Stimulated activated naive CD4-positive, alpha-beta T cell (primary cell): ENCODE results near the gene TERT.
"Not testable (repeated sequence)": the region's sequence is repeated elsewhere in the genome, so short reads cannot be mapped to it uniquely, and the experiment has no call there.

Experiments
- DNase-seq, 6 experiments: peaks; one replicate each; lab custom pipeline; 2025; lab: John Stamatoyannopoulos, UW

The TERT gene

DNA sequence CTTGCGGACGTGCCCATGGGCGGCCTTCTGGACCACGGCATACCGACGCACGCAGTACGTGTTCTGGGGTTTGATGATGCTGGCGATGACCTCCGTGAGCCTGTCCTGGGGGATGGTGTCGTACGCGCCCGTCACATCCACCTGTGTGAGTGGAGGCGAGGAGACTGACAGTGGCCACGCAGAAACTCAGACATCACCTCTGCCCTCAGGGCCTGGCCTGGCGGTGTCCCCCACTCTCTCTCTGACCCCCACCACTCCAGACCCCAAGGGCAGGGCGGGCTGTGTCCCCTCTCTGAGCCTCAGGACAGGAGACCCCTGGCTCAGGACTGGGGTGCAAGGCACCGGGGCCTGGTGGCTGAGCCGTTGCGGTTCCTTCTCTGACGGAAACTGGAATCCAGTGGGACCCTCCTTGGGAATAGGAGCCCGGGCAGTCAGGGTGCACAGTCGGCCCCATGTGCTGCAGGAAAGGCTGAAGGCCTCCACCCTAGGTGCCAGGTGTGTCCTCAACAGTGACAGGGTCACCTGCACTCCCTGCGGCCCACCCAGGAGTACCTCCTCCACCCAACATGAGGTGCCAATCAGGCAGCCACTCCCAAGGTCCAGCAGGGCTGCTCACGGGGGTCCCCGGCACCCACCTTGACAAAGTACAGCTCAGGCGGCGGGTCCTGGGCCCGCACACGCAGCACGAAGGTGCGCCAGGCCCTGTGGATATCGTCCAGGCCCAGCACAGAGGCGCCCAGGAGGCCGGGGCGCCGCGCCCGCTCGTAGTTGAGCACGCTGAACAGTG lies 16.0 kb downstream of the TERT start:
- no peak for DNase-seq

DNA sequence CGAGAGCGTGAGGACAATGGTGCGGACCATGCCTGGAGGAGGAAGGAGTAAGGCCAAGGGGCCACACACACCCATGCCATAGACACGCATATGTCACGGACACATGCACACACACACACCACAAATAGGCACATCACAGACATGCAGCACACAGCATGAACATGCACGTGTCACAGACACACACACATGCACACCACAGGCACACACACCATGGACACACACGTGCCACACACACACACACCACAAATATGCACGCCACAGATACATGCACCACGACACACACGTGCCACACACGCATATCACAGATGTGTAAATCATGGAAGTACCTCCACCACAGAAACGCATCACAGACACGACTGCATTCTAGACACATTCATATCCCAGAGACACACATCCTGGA lies 16.7 kb downstream of the TERT start:
- DNase-seq: no peak

DNA sequence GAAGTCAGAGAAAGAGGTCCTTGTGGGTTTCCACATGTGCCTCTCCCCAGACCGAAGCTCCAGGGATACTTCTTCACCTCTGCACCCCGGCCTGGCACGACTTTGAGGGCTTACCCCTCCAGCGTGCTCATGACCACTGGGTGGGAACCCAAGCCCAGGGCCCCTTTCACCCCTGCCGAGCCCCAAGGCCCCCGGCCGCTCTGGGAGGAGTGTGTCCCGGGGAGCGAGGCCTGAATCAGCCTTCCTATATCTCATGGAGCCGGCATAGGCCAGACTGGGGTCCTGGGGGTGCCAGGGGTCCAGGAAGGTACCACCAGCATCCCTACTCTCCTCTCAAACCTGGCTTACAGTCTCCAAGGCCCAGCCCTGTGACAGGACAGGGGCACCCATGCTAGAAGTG lies 17.1 kb downstream of the TERT start:
- DNase-seq: no peak

DNA sequence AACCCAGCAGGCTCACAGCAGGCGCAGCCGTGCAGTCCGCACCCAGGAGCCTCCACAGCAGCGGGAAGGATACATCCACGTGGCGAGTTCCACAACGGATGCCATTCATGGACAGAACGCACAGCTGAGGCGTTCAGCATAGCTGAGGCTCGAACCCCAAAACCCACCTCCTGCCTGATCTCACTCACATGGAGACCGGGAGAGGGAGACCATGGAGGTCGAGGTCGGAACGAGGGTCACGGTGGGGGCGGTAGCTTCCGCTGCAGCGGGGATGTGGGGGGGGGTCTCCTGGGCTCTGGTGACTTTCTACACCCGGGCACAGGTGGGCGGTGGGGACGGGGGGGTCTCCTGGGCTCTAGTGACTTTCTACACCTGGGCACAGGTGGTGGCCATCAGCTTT lies 17.5 kb downstream of the TERT start:
- DNase-seq: no peak

DNA sequence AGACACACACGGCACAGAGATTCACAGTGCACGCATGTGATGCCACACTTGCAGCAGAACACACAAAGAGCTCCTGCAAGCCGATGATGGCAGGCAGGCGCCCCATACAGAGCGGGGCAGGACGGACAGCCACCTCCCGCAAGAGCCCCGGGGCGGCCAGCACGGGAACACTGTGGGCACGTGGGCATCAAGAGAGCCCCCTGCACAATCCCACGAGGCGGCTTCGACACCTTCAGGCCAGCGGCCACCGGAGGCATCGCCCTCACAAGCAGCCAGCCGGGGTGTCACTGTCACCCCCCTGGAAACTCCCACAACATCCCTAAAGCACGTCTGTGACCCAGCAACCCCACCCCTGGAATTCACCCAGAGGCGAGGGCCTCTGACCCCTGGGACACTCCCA lies 17.9 kb downstream of the TERT start:
- DNase-seq: no peak

DNA sequence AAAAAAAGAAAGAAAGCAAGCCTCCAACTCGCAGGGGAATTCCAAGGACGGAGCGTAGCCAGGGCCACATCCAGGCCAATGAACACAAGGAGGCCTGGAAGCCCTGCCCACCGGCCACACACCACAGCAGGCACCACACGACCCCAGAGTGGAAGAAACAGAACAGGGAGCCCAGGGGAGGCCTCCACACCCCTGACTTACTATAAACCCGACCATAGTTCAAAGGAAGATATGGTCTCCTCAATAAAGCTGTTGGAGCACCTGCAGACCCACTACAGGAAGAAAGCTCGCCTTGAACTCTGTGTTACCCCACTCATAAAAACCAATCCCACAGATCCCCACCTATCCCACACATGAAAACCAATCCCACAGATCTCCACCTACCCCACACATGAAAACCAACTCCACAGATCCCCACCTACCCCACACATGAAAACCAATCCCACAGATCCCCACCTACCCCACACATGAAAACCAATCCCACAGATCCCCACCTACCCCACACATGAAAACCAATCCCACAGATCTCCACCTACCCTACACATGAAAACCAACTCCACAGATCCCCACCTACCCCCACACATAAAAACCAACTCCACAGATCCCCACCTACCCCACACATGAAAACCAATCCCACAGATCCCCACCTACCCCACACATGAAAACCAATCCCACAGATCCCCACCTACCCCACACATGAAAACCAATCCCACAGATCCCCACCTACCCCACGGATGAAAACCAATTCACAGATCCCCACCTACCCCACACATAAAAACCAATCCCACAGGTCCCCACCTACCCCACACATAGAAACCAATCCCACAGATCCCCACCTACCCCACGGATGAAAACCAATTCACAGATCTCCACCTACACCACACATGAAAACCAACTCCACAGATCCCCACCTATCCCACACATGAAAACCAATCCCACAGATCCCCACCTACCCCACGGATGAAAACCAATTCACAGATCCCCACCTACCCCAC lies 19.2 kb downstream of the TERT start:
- not testable (repeated sequence) for DNase-seq

DNA sequence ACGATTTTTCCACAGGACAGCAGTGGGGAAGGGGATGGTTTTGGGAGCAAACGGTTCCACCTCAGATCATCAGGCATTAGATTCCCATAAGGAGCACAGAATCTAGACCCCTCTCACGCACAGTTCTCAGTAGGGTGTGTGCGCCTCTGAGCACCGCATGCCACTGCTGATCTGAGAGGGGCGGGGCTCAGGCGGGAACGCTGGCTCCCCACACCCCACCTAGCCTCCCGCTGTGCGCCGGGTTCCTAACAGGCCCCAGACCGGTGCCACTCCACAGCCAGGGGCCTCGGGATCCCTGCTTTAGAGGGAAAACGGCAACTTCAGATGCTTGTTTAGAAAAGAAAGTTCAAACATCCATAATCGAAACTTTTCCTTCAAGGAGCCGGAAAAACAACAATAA lies 20.4 kb downstream of the TERT start:
- no peak for DNase-seq

DNA sequence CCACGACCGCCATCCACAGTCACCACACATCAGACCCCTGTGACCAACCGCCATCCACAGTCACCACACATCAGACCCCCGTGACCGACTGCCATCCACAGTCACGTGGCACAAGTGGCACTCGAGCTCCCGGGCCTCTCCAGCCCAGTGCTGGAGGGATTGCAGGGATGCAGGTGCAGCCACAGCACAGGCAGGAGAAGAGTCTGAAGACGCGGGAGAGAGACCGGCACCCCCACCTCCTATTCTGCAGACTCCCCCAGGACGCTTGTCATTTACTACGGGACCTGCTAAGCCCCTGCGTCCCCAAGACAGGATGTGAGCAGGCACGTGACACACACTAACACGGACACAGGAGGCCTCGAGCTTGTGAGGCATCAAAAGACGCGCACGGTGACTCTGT lies 21.1 kb downstream of the TERT start:
- no peak for DNase-seq

DNA sequence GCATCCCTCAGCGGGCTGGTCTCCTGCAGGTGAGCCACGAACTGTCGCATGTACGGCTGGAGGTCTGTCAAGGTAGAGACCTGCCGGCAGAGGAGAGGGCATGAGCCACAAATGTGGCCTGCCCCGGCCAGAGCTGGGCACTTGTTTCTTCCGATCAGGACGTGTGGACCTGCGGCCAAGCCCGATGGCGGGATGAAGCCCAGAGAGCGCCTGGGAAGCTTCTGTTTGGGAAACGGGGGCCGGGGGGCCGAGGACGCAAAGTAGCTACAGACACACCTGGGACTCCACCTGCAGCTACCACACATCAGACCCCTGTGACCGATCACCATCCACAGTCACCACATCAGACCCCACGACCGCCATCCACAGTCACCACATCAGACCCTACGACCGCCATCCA lies 22.7 kb downstream of the TERT start:
- no peak for DNase-seq

DNA sequence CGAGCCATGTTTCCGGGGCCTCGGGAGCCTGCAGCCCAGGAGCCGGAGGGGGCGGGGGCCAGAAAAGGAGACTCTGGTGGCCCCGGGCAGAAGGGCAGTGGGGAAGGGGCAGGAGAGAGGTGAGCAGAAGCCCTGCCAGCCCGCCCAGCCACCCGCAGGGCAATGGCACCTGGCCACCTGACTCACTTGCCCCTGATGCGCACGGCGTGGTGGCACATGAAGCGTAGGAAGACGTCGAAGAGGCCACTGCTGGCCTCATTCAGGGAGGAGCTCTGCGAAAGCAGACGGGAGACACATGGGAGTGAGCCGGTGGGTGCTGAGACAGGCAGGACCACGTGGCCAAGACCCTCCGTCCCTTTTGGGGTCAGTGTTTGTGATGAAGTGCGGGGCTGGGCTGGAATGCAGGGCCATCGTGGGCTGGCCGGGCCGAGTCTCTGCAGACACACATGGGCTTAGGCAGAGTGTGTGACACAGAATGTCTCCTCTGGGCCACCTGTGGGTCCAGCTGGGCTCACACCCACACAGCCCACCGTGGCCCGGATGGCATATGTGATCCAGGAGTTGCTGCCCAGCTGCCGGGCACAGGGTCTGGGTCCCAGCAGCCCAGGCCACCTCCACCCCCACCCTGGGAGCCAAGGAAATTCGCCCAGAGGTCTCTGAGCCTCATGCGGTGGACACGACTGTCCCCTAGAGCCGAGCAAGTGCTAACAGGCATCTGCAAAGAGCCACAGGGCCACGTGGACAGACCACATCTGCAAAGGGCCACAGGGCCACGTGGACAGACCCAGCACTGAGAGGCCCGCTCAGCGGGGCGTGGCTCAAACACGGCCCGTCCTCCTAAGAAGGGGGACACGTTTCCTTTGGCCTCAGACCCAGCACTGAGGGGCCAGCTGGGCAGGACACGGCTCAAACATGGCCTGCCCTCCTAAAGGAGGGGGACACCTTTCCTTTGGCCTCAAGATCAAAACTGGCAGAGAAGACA lies 23.6 kb downstream of the TERT start:
- no peak for DNase-seq

DNA sequence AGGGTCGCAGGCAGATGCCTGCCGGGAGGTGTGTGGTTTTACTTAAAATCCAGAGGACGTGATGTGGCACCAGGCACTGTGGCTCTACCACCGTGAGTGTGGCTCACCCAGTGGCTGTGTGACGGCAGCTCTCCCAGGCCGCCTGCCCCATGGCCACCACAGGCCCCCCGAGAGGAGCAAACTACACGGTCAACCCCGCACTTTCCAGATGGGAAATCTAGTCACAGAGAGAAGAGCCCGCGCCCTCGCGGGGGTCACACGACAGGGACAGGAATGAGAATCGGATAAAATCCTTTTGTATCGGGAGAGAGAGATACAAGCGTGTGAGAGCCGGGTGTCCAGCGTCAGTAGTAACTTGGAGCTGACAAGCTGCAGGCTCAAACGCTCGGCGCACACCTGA lies 24.4 kb downstream of the TERT start:
- DNase-seq: no peak

DNA sequence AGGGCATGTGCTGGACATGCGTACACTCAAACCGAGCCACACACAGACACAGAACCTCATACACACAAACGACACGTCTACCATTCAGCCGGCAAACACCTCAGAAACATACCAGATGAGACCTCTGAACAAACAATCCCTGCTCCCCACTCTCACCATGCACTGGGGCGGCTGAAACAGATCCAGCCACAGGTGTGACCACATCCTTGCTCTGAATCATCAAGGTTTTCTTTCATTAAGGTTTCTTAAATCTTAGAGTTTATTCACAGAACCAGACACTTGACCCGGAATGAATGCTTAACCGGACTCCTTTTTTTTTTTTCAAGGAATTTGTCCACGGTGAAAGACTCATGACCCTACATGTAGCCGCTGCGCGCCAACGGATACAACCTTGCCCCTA lies 26.2 kb downstream of the TERT start:
- DNase-seq: no peak

DNA sequence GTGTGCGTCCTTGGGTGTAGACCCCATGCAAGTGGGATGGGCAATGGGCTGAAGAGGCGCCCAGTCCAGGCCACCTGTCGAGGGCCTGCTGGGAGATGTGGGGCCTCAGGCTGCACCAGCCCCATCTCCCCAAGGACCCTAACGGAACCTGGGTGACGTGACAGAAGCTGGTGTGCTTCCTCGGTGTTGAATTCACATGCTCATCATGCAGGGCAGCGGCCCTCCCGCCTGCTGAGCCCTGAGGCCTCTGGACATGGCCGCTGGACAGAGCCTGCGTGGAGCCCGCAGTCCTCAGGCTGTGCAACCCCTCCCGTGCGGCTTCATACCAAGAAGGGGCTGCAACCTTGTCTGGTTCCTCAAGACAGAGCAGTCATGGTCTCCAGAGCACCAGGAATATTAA lies 26.8 kb downstream of the TERT start:
- no peak for DNase-seq

DNA sequence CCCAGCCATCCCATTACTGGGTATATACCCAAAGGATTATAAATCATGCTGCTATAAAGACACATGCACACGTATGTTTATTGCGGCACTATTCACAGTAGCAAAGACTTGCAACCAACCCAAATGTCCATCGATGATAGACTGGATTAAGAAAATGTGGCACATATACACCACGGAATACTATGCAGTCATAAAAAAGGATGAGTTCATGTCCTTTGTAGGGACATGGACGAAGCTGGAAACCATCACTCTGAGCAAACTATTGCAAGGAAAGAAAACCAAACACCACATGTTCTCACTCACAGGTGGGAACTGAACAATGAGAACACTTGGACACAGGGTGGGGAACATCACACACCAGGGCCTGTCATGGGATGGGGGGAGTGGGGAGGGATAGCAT lies 27.4 kb downstream of the TERT start:
- not testable (repeated sequence) for DNase-seq

DNA sequence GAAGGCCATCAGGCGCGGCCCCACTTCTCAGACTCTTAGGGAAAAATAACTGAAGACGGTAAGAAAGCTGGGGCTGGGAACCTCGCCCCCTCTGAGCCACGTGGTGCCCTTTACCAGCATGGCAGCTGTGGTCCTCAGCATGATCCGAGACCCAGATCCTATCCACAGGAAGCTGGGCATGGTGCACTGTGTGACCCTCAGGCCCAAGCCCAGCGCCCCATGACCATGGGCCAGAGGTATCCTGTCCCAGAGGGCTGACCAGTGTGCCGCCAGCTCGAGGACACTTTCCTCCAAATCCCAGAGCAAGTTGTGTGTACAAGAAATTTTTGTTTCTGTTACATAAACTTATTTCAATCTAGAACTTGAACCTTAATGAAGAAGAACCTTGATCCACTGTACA lies 28.1 kb downstream of the TERT start:
- no peak for DNase-seq

DNA sequence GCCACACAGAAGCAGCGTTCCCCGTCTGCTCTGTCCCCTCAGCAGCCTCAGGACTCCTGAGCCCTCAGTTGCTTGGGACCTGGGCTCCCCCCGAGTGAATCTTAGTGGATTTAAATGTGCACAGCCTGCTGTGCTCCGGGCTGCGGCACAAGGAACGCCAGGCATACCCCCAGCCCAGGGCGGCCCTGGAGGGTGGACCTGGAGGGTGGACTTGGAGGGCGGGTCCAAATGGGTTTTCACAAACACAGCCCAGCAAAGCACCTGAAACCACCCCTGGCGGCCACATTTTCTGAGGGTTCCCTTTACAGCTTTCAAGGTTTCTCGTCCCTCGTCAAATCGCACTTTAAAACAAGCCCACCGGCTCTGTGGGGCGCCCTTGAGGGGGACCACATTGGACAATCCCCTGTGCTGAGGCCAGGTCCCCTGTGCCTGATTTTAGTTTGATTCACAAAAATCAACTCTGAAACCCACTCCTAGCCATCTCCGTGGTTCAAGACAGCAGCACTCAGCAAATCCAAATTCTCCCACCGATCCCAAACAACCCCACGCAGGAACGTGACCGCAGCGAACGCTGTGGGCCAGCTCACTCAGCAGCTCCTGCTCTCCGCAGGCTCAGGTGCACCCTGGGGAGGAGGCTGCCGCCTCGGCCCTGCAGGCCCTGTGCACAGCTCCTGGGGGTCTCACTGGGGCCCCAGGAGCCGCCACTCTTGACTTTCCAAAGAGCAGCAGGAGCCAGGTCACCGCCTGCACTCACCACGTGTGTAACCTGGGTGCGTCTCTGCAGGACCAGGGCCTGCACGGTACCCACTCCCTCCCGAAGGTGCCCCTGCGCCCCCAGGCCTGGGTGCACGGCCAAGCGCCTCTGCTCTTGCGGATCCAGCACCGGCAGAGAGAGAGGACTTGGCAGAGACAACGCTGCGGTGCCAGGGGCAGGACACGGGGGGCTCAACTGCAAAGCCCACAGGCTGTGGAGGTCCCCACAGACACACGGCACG lies 29.1 kb downstream of the TERT start:
- DNase-seq: no peak

DNA sequence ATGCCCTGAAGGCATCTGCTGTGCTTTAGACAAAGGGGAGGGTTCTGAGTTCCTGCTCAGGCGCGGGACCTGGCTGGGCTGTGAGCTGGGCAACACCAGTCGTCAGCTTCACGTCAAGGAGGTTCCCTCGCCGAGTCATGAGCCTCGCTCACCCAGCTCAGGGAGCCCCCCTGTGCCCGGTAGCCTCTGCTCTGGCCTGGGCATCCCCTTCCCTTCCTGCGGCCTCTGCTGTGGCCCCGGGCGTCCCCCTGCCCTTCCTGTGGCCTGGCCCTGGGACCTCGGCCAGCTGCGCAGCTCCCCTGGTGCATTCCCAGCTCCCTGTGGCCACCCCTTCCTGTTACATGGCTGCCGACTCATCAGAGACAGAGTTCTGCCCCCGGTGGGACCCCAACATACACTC lies 29.8 kb downstream of the TERT start:
- no peak for DNase-seq

DNA sequence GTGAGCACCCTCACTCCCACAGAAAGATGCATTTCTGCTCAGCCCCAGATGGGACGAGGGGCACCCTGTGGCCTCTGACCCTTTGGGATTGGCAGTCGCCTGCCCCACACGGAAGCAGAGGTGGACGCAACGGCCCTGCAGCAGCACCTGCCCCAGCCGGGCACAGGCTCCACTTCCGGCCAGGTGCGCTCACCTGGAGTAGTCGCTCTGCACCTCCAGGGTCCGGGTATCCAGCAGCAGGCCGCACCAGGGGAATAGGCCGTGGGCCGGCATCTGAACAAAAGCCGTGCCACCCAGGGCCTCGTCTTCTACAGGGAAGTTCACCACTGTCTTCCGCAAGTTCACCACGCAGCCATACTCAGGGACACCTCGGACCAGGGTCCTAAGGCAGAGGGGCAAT lies 30.7 kb downstream of the TERT start:
- no peak for DNase-seq

DNA sequence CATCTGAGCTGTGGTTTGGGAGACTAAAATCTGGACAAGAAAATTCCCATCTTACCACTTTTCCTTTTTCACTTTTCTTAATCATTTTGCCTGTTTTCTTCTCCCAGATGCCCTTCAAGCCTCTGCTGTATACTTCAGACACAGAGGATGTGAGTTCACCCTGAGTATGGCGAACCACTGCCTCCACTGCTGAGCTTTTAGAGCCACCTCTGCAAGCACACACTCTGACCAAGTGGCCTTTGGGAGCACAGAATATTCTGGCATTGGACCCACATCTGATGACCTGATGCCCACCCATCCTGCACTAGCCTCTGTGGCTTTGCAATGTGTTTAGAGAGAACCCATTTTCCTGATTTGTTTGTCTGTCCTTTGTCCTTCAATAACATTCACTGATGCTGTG lies 32.5 kb downstream of the TERT start:
- no peak for DNase-seq

DNA sequence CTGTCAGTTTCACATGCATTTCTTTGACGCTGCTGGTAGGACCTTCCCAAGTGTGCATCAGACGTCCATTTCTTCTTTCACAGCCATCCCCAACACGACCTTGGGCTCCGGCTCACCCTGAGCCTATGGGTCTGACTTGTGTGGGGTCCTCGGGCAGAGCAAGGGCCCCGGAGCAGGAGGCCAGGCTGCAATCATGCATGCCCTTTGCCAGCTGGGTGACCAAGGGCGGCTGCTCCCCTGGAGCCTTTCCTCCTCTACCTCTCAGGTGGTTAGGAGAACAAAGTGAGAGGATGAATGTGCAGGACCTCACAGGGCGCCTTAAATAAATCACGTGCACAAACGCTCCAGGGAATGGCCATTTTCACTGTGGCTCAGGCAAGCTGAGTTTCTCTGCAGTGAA lies 33.2 kb downstream of the TERT start:
- no peak for DNase-seq
